PC-9 (cell line): Measurements from ENCODE around the gene LCE1D. TPM values are rescaled to one million over a fixed set of nuclear protein-coding genes. Genes with fewer than 3 reads are reported as not detected.

Experiments
- Bru-seq: library from RNA; stranded (reverse); fragments of 400-500 nt; gene quantifications from one replicate; lab custom pipeline; 2021; lab: Mats Ljungman, UMichigan
- BruChase-seq, 2 experiments: library from RNA; stranded (reverse); fragments of 400-500 nt; gene quantifications; one replicate each; lab custom pipeline; 2021; lab: Mats Ljungman, UMichigan
- BruUV-seq: library from RNA; stranded (reverse); fragments of 400-500 nt; replicated peaks from 2 replicates; lab custom pipeline; 2021; lab: Mats Ljungman, UMichigan
- CTCF ChIA-PET: fragments of 300-600 bp; sonication (Branson Sonifier 250); formaldehyde crosslinking; loops from one replicate; lab custom pipeline; 2022; ENCODE audit warnings: antibody characterized with exemption; lab: Charles Lee
- POLR2A ChIA-PET: fragments of 300-600 bp; sonication (Branson Sonifier 250); formaldehyde crosslinking; loops from one replicate; lab custom pipeline; 2022; ENCODE audit warnings: antibody characterized with exemption; ENCODE audit not compliant: unreplicated experiment; lab: Charles Lee
- DNase-seq, 2 experiments: peaks; one replicate each; pipeline versions ENCODE4 v3.0.0 to v3.0.0-alpha.2; 2015 to 2022; ENCODE audit warnings: mixed read lengths in 1 of 2
- H2AFZ ChIP-seq: fragments of 200-600 bp; sonication (generic); 2 replicates; pipeline ENCODE4 v1.8.1; 2017; ENCODE audit warnings: antibody characterized with exemption
- H3F3A ChIP-seq: fragments of 200-600 bp; sonication (generic); 2 replicates; pipeline ENCODE4 v1.8.1; 2017; ENCODE audit warnings: antibody characterized with exemption, mild to moderate bottlenecking, low read depth; ENCODE audit not compliant: insufficient read depth
- H3K27ac ChIP-seq: fragments of 200-600 bp; sonication (generic); 2 replicates; pipeline ENCODE4 v1.6.1; 2016; ENCODE audit warnings: mixed run types
- H3K27me3 ChIP-seq: fragments of 200-600 bp; sonication (generic); 2 replicates; pipeline ENCODE4 v1.6.1; 2016; ENCODE audit warnings: low read depth, mixed run types; ENCODE audit not compliant: insufficient read depth
- H3K36me3 ChIP-seq: fragments of 200-600 bp; sonication (generic); 2 replicates; pipeline ENCODE4 v1.6.1; 2016; ENCODE audit warnings: low read depth, mixed run types
- H3K4me1 ChIP-seq: fragments of 200-600 bp; sonication (generic); replicated peaks from 2 replicates; pipeline ENCODE4 v1.6.1; 2016; ENCODE audit warnings: mixed run types; ENCODE audit not compliant: insufficient read depth
- H3K4me2 ChIP-seq: fragments of 200-600 bp; sonication (generic); 2 replicates; pipeline ENCODE4 v1.6.1; 2017; ENCODE audit warnings: mixed run types
- H3K4me3 ChIP-seq: fragments of 200-600 bp; sonication (generic); 2 replicates; pipeline ENCODE4 v1.6.1; 2016; ENCODE audit warnings: mixed run types
- H3K79me2 ChIP-seq: fragments of 200-600 bp; sonication (generic); 2 replicates; pipeline ENCODE4 v1.6.1; 2017; ENCODE audit warnings: low read depth, mixed run types
- H3K9me2 ChIP-seq: fragments of 200-600 bp; sonication (generic); 2 replicates; pipeline ENCODE4 v1.8.1; 2017; ENCODE audit warnings: mild to moderate bottlenecking; ENCODE audit not compliant: insufficient read depth
- H3K9me3 ChIP-seq: fragments of 200-600 bp; sonication (generic); 2 replicates; pipeline ENCODE4 v1.8.1; 2016; ENCODE audit warnings: low read depth; ENCODE audit not compliant: insufficient read depth
- H4K20me1 ChIP-seq: fragments of 200-600 bp; sonication (generic); 2 replicates; pipeline ENCODE4 v1.8.1; 2017; ENCODE audit not compliant: insufficient read depth
- CTCF ChIP-seq: fragments of 200-600 bp; sonication (generic); conservative IDR thresholded peaks from 2 replicates; pipeline ENCODE4 v1.6.1; 2017; ENCODE audit warnings: mixed run types, antibody characterized with exemption, mild to moderate bottlenecking, moderate library complexity
- EZH2 ChIP-seq: fragments of 200-600 bp; sonication (generic); IDR thresholded peaks from 2 replicates; pipeline ENCODE4 v1.8.0; 2017; ENCODE audit warnings: antibody characterized with exemption, low read depth
- intact Hi-C: fragments of 100-400 bp; cut with micrococcal nuclease; formaldehyde crosslinking; loops from one replicate; pipeline ENCODE4 v1.10.0; 2022; ENCODE audit not compliant: unreplicated experiment
- long read RNA-seq: library from polyadenylated mRNA; stranded (forward); transcript quantifications from one replicate; pipeline ENCODE4 v2.0.0, GENCODE V29; 2022
- total RNA-seq: library from RNA; stranded (reverse); gene quantifications from 2 replicates; pipeline ENCODE4 v1.2.3, GENCODE V29; 2021

Gene LCE1D
- total RNA-seq, result not detected in 2 replicates
- not detected for Bru-seq, nascent RNA
- not detected for BruChase-seq, experiment 1, labeled RNA remaining after a 2-hour chase
- BruChase-seq, experiment 2, labeled RNA remaining after a 6-hour chase, result not detected
- long read RNA-seq, result 0 reads

- ChIA-PET CTCF (no interaction called here), POLR2A (no interaction called here)
- H3K36me3 ChIP-seq, result no peaks in the 10 kb centered on the region
- H3K9me3 ChIP-seq, result no peaks in the 10 kb centered on the region
- no peak within 1 kb of the TSS for H3K27ac ChIP-seq
- TF ChIP-seq CTCF (no peak), EZH2 (no peak)
- H4K20me1 ChIP-seq, result no peaks in the 10 kb centered on the region
- no peaks in the 10 kb centered on the region for H3K79me2 ChIP-seq
- BruUV-seq, result no TSS peak
- DNase-seq, result no peak
- no peak within 1 kb of the TSS for H3K4me3 ChIP-seq
- peaks cover 40% of the 10 kb centered on the region for H3K27me3 ChIP-seq
- H2AFZ ChIP-seq, result no peak within 1 kb of the TSS
- H3K4me1 ChIP-seq, result no peaks in the 10 kb centered on the region
- H3K9me2 ChIP-seq, result no peaks in the 10 kb centered on the region
- no peak within 1 kb of the TSS for H3K4me2 ChIP-seq
- no peaks in the 10 kb centered on the region for H3F3A ChIP-seq
- intact Hi-C loops, result no loop called here
Observed at GRCh38 chr1:152796421-152796820, at the start of gene LCE1D. Gene LCE1D (plus strand): TSS chr1:152796721. CDS start chr1:152797795, 1,074 bp downstream.

GRCh38 chr1:152747831-152748230 lies 48.7 kb upstream of the LCE1D start:
- ChIA-PET CTCF (no interaction called here), POLR2A (no interaction called here)
- Histone ChIP-seq H3K9me3 (no peaks in the 10 kb centered on the region), H3K79me2 (no peaks in the 10 kb centered on the region), H3K36me3 (no peaks in the 10 kb centered on the region), H3K4me3 (no peak overlapping the region), H4K20me1 (no peaks in the 10 kb centered on the region), H3K9me2 (no peaks in the 10 kb centered on the region), H3K27ac (no peak overlapping the region), H3K4me2 (no peak overlapping the region), H2AFZ (no peak overlapping the region), H3F3A (no peaks in the 10 kb centered on the region), H3K4me1 (no peaks in the 10 kb centered on the region), H3K27me3 (no peaks in the 10 kb centered on the region)
- no TSS peak for BruUV-seq
- no peak for DNase-seq
- TF ChIP-seq EZH2, result no peak
- TF ChIP-seq CTCF, result no peak
- intact Hi-C loops, result no loop called here

GRCh38 chr1:152752225-152752624 lies 44.3 kb upstream of the LCE1D start:
- Histone ChIP-seq H3K4me3 (no peak overlapping the region), H3K27ac (no peak overlapping the region), H3K4me1 (no peaks in the 10 kb centered on the region), H3K9me2 (no peaks in the 10 kb centered on the region), H2AFZ (no peak overlapping the region), H3K4me2 (no peak overlapping the region), H3F3A (no peaks in the 10 kb centered on the region), H4K20me1 (no peaks in the 10 kb centered on the region), H3K27me3 (peaks cover 25% of the 10 kb centered on the region), H3K9me3 (no peaks in the 10 kb centered on the region), H3K79me2 (no peaks in the 10 kb centered on the region), H3K36me3 (no peaks in the 10 kb centered on the region)
- no TSS peak for BruUV-seq
- TF ChIP-seq EZH2, result no peak
- no peak for TF ChIP-seq CTCF
- POLR2A ChIA-PET, result no interaction called here
- no peak for DNase-seq
- intact Hi-C loops, result no loop called here
- CTCF ChIA-PET, result no interaction called here
